GM19372 (cell line): Measurements from ENCODE around the gene GRM4.

Source experiments
- ATAC-seq: cut with Tn5 transposase; IDR thresholded peaks from one replicate; pipeline ENCODE4 v1.9.1; 2021; ENCODE audit warnings: mild to moderate bottlenecking, low read depth, moderate library complexity; ENCODE audit not compliant: unreplicated experiment

The GRM4 gene

DNA sequence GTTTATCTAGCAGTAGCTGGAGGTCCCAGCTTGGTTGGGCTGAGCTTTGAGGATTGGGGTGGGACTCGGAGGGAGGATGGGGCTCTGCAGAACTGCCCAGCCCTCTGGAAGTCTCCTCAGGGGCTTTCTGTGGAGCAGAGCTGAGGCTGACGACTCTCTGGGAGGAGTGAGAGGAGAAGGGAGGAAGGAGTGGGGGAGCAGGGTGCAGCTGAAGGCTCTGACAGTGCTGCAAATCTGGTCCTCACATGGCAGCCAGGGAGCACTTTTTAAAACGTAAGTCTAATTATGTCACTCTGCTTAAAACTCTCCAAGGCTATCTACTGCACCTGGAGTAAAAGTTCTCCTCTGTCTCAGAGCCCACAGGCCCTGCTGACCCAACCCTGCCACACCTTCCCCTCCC lies 32.4 kb downstream of the GRM4 start:
- ATAC-seq = no peak

DNA sequence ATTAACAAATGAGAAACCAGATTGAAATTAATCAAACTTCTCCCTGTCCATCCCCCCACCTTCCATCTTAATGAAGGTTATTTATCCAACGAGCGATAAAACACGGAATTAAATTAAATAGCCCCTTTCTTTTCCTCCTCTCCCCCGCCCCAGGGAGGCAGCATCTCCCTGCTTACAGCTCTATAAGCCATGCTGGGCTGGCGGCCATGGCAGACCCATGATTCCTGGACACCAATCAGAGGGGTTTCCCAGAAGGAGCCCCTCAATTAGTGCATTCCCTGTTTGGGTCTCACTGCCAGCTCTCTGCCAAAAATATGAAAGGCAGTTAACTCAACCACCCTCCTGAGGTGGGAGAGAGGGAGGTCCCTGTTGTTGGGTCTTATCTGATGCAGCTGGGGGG lies 33.8 kb downstream of the GRM4 start:
- ATAC-seq = no peak

DNA sequence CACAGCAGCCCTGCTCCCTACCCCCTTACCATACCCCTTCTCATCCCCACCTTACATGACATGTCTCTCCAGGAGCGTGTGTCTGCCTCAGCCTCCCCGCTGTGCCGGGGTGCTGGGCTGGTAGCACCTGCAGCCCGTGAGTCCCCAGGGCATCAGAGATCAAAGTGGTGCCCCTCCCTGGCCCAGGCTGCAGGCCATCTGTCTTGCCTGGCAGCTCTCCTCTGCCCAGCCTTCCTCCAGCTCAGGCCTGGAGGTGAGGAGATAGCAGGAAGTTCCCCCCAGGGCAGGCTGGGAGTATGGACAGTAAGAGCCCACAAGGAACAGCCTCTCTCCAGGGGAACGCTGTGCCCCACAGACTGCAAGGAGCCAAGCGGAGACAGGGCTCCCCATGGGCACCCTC lies 35.3 kb downstream of the GRM4 start:
- ATAC-seq = no peak

DNA sequence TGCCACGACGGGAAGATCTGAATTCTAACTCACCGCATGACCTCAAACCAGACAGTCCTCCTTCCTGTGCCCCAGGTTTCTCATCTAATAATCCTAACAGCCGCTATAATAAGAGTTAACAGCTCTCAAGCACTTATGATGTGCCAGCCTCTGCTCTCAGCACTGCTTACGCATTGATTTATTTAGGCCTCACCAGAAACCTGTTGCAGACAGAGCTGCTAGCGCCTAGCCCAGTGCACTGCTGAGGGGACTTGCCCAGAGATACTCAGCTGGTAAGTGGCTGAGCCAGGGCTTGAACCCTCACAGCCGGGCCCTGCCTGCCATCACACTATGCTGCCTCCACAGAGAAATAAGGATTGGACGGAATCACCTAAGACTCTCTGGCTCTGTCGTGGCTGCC lies 37.7 kb downstream of the GRM4 start:
- ATAC-seq = no peak

DNA sequence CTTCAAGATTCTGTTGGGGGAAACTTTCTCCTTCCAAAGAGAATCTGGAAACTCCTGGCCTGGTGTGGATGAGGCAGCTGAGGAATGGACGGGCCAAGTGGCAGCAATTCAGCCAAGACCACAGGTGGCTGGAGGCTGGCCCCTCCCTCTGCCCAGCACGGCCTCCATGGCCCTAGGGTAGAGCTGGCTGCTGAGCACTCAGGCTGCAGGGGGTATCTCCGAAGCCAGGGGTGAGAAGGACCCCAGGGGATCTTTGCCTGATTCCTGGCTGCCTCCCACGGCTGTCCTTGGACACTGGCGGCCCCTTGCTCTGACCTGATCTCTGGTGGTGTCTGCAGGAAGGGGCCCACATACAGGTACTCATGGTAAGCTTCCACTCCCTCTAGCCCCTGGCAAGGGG lies 39.0 kb downstream of the GRM4 start:
- ATAC-seq = no peak

DNA sequence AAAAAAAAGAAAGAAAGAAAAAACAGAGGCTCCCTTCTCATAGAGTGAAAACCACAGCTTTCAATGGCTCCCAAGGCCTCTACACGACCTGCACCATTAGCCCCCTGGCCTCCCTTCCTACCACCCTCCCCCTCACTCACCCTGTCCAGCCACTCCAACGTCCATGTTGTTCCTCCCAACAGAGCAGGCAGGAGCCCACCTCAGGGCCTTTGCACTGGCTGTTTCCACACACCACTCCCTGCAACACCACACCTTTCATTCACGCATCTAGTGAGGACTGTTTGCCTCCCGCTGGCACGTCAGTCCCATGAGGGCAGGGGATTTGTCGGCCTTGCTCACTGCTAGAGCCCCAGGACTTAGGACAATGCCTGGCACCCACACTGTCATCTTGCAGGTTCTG lies 39.5 kb downstream of the GRM4 start:
- no peak for ATAC-seq

DNA sequence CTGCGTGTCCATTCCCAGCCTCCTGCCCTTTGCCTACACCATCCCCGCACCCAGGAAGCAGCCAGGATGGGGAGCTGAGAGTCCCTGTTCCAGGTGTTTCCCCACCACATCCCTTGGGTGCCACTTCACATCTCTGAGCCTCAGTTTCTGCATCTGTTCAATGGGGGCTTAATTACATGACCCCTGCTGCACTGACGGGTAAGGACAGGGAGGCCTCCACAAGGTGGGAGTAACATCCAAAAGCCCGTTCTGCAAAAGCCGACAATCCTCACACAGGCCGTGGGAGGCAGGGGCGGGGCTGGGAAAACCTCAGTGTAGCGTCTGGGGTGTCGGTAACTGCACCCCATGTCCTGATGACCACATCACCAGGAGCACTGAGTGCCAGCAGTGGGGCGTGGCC lies 41.3 kb downstream of the GRM4 start:
- no peak for ATAC-seq

DNA sequence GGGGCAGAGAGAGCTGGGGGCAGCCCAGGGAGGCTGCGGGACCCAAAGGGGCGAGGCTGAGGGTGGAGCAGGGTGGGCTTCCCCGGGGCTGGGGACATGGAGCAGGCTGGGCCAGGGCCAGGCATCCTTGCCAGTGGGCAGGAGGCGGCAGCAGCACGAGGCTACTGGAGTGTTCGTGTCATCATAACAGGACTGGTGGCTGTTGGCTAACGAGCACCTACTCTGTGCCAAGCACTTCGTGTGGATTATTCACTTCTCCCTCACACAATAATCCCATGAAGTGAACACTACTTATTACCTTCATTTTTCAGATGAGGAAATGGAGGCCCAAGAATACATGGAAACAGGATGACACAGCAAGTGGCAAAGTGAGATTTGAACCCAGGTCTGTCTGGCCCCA lies 41.7 kb downstream of the GRM4 start:
- no peak for ATAC-seq

DNA sequence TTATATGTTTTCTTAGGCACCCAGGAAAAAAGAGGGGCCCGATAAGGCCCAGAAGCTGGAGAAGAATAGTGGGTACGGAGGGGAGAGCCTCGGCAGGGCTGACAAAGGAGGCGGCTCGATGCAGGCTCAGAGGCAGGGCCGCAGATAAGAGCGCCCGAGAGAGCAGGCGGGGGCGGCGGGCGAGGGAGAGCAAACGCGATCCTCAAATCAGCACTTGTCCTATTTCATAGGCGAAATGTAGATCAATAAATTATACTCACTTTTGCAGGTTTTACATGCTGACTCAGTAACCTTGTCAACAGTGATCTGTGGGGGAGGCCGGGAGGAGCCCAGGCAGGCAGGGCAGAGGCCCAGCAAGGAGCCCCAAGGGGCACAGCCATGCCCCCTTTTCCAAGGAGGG lies 42.6 kb downstream of the GRM4 start:
- ATAC-seq = no peak

DNA sequence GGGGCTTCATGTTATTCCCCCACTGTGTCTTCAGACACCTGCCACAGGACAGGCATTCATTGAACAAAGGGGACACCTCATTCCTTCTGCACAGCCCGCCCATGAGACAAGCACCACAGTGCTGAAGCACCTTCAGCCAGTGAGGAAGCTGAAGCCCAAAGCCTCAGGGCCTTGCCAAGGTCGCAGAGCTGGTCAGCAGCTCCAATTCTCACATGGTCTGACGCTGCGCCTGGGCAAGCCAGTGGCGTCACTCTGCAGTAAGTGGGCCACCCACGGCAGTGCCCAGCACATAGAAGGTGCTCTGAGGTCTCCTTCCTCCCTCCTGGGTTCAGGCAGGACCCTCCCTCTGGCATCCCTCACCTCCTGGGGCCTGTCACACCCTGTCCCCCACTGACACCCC lies 43.2 kb downstream of the GRM4 start:
- no peak for ATAC-seq

DNA sequence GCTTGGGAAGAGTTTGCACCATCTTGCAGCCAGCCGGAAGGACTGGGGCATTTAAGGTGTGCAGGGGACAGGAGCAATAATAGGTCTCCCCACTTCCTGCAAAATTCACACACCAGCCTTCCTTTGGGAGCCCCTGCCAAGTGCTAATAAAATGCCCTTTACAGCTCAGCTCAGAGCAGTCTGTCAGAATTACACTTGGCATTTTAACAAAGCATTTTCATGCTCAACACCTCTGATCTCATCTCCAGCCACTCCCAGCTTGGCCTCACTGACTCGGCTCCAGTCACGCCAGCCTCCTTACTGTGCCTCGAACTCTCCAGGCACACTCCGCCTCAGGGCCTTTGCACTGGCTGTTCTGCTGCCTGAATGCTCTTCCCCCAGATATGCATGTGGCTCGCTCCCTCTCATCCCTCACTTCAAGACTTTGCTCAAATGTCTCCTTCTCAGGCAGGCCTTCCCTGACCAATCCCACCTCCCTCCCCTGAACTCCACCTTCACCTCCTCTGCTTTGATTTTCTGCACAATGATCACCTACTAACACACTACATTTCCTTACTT lies 43.7 kb downstream of the GRM4 start:
- no peak for ATAC-seq

DNA sequence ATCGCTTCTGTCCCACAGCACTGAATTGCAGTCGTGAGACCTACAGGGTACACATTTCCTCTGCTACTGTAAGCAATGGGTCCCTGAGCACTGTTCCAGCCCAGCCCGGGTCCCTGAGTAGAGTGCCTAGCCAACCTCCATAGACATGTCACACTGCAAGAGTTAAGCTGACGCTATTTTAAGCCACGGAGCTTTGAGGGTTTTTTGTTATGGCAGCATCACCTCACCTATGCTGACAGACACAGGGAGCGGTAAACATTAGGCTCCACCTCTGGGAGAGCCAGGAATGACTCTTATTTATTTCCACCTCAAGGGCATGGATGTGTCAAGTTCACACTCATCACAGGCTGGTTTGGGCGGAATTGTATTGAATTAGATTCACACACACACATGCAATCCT lies 45.1 kb downstream of the GRM4 start:
- no peak for ATAC-seq

DNA sequence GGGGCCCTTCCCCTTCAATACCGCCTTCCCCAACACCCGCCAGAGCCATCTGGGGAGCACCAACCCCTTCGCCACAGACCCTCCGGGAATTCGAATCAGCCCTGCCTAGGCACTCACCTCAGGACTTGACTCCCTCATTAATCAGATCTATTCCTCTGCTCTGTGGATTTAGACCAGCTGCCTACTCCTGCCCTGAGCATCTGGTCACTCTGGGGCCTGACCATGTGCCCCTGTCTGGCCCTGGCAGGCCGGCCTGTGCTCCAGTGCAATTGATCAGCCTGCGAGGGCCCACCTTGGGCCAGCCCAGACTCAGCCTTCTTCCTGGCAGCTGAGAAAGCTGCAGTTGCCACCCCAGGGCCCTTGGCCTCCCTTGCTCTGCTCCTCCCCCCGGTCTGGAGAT lies 46.0 kb downstream of the GRM4 start:
- ATAC-seq = no peak

DNA sequence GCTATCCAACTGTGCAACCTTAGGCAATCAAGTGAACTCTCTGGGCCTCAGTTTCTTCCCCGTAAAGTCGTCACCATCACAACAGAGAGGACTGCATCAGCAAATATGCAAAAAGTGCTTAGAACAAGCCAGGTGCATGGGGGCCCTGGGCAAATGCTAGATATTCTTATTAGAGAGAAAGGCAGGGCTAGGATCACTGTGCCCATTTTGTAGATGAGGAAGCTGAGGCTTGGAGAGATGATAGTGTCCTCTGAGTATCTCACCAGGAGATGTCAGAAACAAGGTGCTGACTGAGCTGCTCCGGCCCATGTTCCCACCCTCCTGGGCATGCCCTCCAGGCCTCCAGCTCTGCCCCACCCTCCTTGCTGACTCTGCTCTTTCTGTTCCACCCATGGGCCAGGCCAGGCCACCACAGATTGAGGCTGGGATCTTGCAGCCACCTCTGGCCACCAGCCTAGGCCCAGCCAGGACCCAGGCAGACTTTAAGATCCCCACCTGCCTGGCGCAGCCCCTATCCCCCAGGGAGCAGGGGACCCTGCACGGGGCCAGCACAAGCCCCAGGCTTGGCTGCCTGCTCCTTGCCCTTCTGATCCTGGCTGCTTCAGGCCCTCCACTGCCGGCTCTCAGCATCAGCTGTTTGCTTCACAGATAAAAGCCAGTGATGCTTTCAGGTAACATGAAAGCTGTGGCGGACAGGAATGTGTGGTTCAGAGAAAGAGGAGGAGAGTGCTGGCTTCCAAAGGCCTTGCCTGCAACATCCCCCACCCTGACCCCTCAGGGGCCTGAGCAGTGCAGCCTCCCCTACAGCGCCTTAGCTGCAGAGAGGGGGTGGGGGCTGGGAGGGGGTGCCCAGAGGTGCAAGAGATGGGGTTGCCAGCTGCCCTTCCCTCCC lies 47.6 kb downstream of the GRM4 start:
- ATAC-seq = no peak

DNA sequence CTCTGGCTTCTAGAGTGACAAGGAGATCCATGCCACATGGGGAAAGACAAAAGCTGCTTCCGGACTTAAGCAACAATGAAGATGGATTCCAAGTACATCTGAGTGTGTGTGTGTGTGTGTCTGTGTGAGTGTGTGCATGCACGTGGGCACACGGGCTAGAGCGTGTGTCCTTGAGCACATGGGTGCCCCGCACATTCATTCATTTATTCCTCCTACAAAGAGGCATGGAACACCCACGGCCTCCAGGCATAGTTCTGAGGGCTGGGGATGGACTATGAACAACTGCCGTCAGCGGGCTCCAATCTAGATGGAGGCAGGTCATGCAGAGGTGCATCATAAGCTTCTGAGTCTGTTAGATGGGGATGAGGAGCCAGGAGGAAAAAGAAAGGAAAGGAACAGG lies 49.1 kb downstream of the GRM4 start:
- no peak for ATAC-seq

DNA sequence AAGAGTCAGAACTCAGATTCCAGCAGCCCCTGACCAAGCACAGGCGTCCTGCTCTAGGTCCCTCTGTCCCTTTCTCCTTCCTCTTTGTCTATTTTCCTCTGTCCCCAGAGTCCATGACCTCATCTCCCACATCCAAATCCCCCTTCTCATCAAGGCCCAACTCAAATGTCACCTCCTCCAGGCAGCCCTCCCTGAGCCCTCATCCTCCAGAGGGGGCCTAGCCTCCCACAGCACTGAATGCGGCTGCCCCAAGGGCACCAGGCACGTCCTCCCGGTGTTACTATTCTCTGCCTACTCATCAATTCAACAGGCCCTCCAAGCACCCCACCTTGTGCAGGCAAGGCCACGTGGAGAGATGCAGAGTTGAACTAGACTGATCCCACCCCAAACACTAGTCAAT lies 49.7 kb downstream of the GRM4 start:
- ATAC-seq = no peak

DNA sequence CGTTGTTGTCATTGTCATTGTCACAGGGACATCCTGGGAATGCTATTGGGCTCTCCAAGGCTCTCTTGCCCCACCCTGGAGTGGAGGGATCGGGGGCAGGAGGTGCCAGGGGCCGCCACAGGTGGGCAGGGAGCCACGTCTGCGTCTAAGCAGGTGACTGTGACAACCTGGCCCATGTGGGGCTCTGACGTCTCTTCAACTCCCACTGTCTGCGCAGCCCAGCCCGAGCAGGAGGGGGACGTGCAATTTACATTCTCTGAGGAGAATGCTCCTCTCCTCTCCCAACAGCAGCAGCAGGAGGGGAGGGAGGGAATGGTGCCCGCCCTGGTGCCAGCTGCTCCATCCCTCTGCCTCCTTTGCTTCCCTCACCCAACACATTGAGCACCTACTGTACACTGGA lies 50.1 kb downstream of the GRM4 start:
- ATAC-seq = no peak

DNA sequence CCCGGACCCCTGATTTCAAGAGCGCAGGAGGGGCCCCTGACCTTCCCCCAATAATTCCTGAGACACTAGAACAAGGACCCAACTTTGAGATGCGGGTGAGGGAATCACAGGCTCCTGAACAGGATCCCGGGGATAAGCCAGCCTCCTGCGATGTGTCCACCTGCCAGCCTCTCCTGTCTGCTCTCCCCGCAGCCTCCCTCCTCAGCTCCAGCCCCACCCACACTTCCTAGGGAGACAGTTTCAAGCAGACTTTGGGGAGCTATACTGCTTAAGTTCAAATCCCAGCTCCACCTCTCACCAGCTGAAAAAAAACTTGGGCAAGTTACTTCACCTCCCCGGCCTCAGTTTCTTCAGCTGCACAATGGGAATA lies 50.8 kb downstream of the GRM4 start:
- ATAC-seq = no peak

DNA sequence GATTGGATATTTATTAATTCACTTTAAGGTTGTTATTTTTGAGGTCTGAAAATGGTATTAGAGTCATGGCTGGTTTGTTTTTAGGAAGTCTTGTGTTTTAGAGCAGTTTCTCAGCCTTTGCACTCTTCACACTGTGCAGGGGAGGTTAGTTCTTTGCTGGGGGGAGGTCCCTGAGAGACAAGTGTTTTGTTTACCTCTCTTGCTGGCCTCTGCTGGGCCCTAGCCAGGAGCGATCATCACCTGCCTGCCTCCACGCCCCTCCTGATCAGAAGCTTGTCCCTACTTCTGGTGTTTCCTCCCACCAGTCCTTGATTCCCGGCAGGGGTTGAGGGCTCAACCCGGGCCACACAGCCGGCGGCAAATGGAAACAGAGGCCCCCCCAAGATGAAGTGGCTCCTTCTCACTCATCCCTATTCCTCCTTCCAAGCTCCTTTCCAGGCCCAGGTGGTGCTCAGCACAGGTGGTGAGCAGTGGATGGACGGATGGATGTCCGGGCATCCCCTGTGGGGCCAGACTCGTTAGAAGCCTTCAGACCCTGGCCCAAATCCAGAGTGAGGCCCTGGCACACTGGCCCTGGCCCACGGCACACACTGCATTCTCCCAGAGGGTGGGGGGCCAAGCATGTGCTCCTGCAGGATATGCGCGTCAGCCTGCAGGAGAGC lies 51.3 kb downstream of the GRM4 start:
- no peak for ATAC-seq

DNA sequence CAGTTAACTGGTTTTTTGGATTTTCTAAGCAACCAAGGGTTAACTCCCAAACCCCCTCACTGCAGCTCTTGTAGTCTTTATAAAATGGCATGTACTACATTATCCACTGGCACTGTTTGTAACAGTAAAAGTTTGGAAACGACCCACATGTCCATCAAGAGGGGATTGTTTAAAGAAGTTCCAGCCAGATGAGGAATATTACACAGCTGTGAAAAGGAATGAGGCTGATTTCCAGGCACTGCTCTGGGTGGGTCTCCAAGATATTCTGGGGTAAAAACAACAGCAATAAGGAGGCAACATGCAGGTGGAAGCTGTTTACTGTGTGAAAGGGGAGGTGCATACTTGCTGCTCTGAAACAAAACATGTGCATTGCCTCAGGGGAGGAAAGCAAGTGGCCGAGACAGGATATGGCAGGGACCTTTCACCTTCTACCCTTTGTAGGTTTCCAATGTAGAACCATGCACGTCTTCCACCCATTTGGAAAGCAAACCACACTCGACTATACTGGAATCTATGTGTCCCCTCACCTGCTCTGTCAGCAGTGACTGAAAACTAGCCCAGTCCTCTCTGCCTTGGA lies 51.9 kb downstream of the GRM4 start:
- ATAC-seq = no peak

DNA sequence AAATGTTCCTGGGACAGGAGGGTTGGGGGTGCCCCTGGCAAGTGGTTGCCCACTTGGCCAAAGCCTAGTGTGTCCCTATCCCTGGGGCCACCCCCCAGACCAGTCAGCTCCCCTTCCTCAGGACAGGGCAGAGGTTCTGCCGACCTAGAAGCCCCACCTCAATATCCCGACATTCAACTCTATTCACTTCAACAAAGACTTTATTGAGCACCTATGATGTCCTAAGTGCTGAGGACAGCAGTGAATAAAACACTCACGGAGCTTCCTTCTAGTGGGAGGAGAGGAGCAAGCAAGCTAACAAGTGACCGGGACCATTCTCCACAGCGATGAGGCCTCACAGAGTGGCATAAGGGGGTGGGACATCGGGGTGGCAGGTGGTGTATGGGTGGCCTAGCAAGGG lies 52.7 kb downstream of the GRM4 start:
- no peak for ATAC-seq

DNA sequence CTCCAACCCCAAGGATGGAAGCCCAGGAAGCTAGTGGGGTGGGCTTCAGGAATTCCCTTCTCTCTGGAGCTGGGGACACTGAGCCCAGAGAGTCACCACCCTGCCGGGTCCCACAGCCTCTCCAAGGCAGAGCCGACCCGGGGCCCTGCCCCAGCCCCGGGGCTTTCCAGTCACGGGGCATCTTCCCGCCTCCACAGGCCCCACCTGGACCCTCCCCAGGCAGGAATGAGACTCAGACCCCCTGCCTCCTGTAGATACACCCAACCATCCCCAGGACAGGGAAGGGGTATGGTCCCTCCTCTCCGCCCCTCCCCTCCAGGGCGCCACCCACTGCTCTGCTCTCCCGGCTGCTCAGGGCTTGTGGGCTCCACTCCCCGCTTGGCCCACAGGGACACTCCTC lies 53.3 kb downstream of the GRM4 start:
- no peak for ATAC-seq
